Measurements from ENCODE around the gene ST3GAL5. TPM values are rescaled to one million over a fixed set of nuclear protein-coding genes. Genes with fewer than 3 reads are reported as not detected.
"Not testable (repeated sequence)": the region's sequence is repeated elsewhere in the genome, so short reads cannot be mapped to it uniquely, and the experiment has no call there.

The ST3GAL5 gene
- polyA plus RNA-seq, 4 donors: 10.8 to 13.1 (median 11.3) TPM

DNA sequence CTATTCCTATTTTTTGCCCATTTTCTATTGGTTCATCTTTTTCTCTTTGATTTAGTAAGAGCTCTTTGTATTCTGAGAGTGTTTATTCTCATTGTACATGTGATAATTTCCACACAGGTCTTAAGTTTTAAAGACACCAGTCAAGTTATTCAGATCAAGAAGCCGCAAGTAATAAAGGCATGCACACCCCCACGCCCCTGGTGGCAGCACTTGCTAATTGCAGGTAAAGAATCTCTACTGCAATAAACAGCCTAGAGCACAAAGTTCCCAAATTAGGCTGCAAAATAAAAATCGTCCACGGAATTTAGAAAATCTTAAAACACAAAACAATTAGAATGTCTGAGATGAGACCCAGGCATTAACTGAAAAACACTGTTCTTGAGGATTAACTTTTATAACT lies 45.2 kb downstream of the ST3GAL5 start:
- DNase-seq (ENCODE audit: low read depth in 4 of 4, low spot score in 3 of 4): no peak

DNA sequence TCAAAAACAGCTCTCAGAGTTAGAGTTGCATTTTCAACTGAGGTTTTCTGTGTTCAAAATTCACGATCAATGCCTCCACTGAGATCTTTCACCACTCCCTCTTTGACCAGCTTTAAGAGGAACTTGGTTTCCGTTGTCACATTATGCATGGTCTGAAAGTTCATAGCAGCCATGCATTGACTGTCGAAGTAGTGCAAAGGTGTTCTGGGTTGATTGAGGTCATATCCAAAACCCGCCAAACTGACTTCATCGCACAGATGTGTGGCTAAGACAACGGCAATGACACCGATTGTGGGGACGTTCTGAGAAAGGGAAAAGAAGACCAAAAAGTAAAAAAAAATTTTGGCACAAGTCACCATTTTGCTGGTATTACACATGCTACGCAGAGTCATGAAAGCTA lies 48.7 kb downstream of the ST3GAL5 start:
- no peak for DNase-seq (ENCODE audit: low read depth in 4 of 4, low spot score in 3 of 4)

DNA sequence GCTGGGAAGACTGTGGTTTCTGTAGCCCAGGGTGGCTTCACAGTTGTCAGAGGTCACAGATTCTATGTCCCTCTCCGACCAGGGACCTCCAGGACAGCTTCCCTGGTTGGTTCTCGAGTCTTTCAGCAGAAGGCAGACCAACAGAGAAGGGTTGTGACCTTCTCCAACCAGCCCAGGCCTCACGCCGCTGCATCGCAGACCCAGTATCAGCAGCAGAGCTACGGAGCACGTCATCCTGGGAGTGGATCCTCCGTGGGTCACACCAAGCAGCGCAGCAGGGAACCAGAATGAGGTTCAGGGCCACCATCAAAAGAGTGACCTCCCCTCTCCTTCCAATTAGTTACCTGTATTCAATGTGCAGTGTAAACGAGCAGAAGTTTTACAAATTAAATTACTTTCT lies 49.3 kb downstream of the ST3GAL5 start:
- DNase-seq (ENCODE audit: low read depth in 4 of 4, low spot score in 3 of 4): no peak

DNA sequence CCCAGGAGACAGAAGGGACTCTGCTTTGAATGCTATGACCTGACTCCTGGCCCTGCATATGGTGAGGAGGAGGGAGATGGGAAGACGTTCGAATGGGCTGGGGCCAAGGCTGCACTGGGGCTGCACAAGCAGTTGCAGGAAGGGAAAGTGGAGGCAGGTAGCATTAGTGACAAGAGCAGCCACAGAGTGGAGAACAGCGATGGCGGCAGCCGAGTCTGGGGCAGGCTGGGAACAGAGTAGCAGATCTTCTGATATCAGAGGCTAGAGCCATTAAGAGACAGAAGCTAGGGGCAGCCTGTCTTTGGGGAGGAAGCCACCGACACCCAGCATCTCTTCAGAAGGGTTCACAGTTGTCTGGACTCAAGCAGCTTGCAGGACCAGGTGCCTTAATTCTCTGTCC lies 50.1 kb downstream of the ST3GAL5 start:
- no peak for DNase-seq (ENCODE audit: low read depth in 4 of 4, low spot score in 3 of 4)

DNA sequence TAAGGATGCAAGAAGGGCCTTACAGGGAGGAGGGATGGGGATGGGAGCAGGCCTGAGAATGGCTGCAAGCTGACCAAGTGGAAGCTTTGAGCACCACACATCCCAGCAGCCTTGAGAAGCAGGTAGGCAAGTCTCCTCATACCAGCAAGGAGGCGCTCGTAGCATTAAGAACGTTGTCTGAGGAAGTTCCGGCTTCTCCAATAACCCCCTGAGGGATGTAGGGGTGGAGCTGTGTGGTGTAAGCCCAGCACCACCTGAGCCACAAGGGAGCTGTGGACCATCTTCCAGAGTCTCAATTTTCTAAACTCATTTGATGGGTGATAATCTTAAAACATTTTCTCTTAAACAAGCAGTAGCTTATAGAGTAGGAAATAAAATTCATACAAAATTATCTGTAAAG lies 50.6 kb downstream of the ST3GAL5 start:
- DNase-seq (ENCODE audit: low read depth in 4 of 4, low spot score in 3 of 4): no peak

DNA sequence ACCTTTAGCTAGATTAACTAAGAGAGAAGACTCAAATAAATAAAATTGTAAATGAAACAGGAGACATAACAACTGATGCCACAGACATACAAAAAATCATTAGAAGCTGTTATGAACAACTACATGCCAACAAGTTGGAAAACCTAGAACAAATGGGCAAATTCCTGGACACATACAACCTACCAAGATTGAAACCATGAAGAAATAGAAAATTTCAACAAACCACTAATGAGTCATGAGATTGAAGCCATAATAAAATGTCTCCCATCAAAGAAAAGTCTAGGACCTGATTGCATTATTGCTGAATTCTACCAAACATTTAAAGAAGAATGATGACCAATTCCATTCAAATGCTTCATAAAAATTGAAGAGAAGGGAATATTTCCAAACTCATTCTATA lies 54.3 kb downstream of the ST3GAL5 start:
- no peak for DNase-seq (ENCODE audit: low read depth in 4 of 4, low spot score in 3 of 4)

DNA sequence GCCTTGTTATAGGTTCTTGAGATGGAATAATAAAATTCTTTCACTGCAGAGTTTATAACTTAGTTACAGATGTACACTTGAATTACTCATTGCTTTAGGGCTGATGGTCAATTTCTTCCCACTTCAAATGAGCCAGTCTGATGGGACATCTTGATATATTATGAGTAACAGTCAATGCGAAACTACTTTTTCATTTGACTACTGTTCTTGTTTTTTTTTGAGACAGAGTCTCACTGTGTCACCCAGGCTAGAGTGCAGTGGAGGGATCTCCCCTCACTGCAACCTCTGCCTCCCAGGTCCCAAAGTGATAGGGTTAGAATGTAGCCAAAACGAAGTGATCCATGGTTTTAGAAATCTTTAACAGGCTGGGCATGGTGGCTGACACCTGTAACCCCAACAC lies 57.1 kb downstream of the ST3GAL5 start:
- no peak for DNase-seq (ENCODE audit: low read depth in 4 of 4, low spot score in 3 of 4)

DNA sequence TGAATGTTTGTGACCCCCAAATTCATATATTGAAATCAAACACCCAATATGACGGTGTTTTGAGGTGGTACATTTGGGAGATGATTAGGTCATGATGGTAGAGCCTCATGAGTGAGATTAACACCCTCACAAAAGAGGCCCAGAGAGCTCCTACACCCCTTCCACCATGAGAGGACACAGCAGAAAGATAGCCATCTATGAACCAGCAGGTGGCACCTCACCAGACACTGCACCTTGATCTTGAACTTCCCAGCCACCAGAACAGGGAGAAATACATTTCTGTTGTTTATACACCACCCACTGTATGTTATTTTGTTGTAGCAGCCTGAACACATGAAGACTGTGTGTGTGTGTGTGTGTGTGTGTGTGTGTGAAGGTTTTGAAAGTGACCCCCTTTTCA lies 58.1 kb downstream of the ST3GAL5 start:
- DNase-seq (ENCODE audit: low read depth in 4 of 4, low spot score in 3 of 4): no peak

DNA sequence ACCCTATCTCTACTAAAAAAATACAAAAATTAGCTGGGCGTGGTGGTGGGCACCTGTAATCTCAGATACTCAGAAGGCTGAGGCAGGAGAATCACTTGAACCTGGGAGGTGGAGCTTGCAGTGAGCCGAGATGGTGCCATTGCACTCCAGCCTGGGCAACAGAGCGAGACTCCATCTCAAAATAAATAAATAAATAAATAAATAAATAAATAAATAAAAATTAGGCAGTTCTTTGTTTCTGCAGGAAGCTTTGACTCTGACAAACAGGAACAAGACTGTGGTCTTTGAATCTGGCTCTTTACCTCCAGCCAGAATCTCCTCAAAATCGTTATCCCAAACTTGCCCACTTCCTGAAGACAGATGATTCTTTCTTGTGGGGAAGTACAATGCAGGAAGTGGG lies 59.4 kb downstream of the ST3GAL5 start:
- not testable (repeated sequence) for DNase-seq (ENCODE audit: low read depth in 4 of 4, low spot score in 3 of 4)

DNA sequence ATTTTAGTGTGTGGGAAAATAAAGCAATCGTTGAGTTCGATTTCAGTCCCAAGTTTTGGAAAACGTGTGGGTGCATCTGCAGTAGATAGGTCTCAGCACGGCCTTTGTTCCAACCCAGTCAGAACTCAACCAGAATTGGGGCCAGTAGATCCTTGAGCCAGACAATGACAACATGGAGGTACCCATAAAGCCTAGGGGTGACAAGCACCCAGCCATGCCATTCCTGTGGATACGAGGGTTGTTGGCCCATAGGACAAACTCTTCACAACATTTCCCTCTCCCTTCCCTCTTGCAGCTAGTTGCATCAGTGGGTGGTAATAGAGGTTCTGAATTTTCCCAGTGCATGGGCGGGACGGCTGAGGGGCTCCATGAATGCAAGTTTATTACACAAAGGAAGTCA lies 60.1 kb downstream of the ST3GAL5 start:
- DNase-seq (ENCODE audit: low read depth in 4 of 4, low spot score in 3 of 4): no peak

DNA sequence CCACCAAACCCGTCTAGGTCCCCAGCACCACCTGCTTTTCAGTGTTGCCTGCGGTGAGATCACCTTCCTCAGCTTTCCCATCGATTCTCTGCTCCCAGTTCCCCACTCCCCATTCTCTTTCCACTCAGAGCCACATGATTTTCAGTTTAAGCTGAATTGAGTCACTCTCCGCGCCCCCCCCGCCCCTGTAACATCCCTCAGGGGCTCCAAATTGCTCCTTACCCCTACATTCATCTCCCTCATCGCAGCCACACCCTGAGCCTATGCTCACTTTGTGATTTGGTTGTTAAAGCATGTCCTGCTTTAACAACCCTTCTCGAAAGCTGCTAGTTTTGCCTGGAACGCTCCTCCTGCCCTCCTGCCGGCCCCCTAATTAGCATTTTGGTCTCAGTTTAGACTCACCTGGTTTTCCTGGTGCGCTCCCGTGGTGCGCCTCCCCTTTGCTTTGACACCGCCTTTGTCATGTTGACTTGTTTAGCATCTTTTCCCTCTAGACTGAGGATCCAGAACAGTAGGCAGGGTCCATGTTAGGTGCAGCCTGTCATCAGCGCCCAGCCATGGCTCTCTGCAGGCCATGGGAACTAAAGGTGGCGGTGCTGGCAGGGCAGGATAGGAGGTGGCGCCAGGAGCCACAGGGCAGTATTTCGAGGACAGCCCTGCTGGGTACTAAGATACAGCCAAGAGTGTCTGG lies 60.8 kb downstream of the ST3GAL5 start:
- DNase-seq (ENCODE audit: low read depth in 4 of 4, low spot score in 3 of 4): no peak

DNA sequence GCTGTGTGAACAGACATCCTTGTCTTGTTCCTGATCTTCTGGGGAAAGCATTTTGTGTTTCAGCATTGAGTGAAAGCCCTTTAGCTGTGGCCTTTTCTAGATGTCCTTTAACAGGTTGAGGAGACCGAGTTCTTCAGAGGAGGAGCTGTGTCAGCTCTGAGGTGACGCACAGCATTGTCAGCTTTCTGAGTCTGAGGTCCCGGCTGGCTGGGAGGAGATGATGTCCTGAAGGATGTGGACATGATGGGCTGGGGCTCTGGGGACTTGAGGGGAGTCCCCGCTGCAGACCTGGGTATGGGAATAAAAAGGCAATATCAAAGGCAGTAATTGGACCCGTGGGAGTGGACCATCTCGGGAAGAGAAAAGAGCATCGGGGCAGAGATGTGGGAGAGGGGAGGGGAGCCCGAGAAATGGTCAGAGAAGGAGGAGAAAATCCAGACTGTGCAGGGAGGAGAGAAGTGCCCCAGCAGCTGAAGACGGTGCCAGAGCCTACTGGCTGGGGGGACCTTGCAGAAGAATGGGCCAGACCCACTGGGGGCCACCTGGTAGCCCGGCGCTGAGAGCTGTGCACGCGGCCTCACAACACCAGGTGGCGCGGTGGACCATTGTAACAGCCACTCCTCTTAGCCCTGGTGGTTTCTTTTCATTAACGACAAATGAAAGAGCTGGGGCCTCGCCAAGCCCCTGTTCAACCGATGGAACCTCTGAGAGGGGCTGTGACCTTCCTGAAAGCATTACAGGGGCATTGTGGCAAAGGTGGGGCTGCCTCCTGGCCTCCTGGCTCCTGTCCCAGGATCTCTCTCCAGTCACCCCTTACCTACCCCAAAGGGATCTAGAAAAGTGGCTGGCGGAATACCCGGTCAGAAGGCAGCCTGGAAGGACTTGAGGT lies 61.6 kb downstream of the ST3GAL5 start:
- peak in 3 of 4 donors; percentile 25 to 53 (median 33) for DNase-seq (ENCODE audit: low read depth in 4 of 4, low spot score in 3 of 4)

DNA sequence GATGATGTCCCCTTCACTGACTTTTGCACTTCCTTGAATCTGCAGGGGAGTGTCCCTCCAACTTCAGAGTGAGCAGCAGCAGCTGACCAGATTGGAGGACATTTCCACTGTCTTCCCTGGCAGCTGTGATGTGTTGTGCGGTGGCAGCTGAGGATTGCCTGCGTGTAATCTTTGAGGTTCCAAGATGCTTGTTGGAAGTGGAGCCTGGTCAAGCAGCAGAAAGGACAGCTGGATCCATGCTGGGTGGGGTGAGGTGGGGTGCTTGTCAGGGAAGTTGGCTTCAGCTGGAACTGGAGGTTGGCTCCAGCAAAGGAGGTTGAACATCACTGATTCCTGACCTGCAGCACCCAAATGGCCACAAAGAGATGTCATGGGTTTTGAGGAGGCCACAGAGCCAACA lies 64.8 kb downstream of the ST3GAL5 start:
- no peak for DNase-seq (ENCODE audit: low read depth in 4 of 4, low spot score in 3 of 4)

DNA sequence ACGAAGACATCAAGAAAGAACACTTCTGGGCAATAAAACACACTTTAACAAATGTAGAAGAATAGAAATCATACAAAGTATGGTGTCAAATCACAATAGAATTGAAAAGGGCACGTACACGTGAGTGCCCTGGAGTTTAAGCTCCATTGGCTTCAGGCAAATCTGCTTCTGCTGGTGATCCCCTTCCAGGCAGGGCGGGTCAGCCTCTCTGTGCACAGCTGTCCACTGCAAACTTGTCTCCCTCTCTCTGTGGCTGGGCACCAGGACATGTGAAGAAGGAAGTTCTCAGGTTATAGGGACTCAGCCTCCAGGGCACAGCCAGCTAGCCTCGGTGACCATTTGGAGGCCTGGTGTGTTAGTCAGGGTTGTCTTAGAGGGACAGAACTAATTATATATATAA lies 66.0 kb downstream of the ST3GAL5 start:
- DNase-seq (ENCODE audit: low read depth in 4 of 4, low spot score in 3 of 4): no peak

DNA sequence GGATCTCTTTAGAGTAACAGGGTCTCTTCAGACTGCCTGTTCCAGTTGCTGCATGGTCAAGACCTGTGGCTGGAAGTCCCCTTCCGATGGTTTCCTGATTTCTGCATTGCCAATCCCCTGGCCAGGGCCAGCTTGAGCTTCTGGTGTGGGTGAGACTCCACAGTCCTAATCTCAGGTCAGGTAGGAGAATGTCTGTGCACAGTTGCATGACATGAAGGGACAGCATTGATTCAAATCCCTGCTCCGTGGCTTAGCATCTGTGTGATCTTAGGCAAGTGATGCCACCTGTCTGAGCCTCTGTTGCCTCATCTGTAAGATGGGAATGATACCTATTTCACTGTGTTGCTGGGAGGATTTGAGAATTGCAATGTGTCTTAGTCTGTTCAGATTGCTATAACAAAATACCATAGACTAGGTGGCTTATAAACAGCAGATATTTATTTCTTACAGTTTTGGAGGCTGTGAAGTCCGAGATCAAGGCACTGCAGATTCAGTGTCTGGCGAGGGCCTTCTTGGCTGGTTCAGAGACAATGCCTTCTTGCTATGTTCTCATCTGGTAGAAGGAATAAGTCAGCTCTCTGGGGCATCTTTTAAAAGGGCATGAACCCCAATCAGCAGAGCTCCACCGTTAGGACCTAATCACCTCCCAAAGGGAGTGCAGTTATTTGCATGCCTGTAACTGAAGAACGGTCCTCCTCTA lies 68.8 kb downstream of the ST3GAL5 start:
- DNase-seq (ENCODE audit: low read depth in 4 of 4, low spot score in 3 of 4): no peak

DNA sequence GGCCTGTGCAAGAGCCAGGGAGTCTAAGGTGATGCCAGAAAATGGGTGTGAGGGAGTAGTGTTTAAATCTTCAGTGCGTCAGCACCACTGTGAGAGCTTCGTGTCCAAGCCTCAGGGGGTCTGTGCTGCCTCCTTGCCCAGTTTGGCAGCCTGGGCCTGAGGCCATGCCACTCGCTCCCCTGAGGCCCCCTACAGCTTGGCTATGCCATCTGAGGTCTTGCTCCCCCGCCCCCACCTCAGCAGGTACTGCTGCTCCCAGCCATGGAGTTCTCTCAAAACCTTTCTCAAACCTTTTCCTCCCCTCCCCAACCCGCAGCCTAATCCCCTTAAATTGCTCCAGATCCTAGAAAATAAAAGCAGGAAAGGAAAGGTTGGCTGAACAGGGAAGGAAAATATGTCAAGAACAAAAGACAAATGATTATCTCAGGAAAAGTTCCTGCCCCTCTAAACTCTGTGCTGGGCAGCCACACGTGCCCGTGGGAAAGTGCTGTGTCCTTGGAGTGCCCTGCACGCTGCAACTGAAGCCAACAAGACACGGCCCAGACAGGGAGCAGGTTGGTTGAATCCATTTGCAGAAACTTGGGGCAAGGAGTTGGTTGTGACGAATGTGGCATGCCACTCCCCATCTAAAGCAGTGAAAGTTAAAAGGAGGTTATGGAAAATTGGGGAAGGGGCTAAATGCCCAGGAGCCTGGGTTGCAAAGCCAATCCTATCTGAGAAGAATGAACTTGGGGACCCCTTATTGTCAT lies 73.8 kb downstream of the ST3GAL5 start:
- no peak for DNase-seq (ENCODE audit: low read depth in 4 of 4, low spot score in 3 of 4)

DNA sequence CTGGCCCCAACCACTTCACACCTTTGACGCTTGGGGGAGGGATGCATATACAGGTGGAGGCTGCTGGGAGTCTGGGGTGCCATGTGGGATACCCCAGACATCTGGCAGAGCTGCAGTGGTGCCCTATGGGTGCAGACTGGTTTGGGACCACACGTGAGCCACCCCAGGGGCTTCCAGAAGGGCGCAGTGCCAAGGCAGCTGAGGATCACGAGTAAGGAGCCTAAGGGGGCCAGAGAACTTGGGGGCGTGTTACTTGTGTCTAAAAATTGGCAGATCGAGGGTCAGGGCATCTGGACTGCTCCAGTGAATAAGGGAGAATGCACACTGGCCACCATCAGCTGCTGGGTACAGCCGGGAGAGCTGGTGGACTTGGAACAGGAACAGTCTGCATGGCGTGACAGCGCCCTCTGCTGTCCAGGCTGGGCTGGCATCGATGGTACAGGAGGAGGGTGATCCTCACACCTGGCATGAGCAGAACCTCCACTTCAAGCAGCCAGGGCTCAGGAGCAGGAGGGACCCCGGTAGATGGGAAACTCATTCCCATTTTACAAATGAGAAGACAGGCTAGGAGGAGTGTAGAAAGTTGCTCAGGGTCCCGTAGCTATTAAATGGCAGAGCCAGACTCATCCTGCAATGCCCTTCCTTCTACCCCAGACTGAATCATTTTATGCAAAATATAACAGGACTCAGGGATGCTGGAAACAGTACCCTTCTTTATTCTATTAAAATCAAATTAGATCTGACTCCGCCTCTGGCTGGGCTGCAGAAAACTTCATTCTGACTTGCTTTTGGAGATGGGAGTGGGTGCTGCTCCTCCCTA lies 74.6 kb downstream of the ST3GAL5 start:
- peak; percentile 67 to 80 (median 77) for DNase-seq (ENCODE audit: low read depth in 4 of 4, low spot score in 3 of 4)

DNA sequence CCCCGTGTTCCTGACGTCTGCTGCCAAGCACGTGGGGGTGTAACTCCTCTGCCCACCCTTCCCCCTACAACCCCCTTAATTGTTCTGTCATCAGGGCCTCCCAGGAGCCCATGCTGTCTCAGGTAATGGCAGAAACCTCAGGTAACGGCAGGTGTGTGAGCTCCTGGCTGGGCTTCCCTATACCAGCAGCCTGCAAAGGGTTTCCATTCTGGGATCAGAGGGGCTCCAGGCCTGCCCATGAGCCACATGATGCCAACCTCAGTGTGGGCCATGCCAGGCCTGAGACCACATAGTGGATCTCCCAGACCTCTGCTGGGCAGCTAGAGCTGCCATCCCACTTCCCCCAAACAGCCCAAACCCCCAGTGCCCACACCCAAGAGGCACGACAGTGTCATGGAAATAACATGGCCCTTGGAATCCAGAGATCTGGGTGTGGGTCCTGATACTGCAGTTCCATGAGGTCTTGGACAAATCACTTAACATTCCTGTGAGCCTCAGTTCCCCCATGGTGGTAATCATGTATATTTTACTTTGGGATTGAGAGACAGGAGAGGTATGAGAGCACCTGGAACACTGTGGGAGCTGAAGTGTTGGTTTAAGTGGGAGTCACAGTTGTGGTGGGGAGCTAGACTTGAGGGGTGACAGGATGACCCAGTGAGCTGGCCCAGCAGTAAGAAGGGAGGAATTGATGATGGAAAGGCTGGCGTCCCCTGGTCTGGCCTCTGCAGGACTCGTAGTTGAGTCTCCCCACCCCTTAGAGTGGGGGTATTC lies 75.4 kb downstream of the ST3GAL5 start:
- DNase-seq (ENCODE audit: low read depth in 4 of 4, low spot score in 3 of 4): no peak

DNA sequence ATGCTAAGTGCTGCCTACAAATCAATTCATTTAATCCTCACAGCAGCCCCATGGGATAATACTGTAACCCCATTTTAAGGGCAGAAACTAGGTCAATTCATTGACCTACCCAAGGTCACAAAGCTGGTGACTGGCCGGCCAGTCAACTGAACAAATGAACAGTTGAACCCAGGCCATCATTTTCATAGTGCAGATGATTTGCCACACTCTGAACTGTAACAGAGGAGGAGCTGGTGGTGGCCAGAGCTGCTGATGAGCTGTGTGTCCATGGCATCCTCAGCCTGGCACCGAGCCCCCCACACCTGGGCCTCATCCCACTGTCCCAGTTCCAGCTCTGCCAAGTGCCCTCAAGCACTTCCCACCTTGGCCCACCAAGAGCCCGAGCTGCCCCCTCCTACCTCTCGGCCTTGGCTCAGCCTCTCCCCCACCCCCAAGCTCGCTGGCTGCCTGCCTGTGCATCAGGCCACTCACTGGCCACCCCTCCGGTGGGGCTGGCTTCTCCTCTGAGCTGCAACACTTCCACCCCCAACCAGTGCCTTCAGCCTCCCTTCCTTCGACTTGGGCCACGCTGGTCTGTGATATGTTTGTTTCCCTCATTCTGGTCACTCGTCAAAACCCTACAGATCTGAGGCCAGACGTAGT lies 76.6 kb downstream of the ST3GAL5 start:
- DNase-seq (ENCODE audit: low read depth in 4 of 4, low spot score in 3 of 4): no peak
